Pancreas (tissue), 10 donors: ENCODE measurements around the gene NEDD4. TPM values are rescaled to one million over a fixed set of nuclear protein-coding genes. Genes with fewer than 3 reads are reported as not detected.
"Not testable (repeated sequence)": the region's sequence is repeated elsewhere in the genome, so short reads cannot be mapped to it uniquely, and the experiment has no call there.

Source experiments
- ATAC-seq, 4 donors: fragments of 200-7000 bp; cut with Tn5 transposase; one replicate each; pipeline versions ENCODE4 v1.8.0 to v1.9.1; 2020; ENCODE audit warnings: mild to moderate bottlenecking in 4 of 4, moderate library complexity in 4 of 4
- DNase-seq, 6 donors: peaks; one replicate each; pipeline ENCODE4 v3.0.0-alpha.2; 2020
- FAIRE-seq: peaks from 2 replicates; lab custom pipeline; 2012; peaks lifted over from hg19 to GRCh38; lab: Jason Lieb, UNC
- H3K27ac ChIP-seq, 4 donors: fragments of 200-600 bp; sonication (generic); 1 replicate in 3 of 4; 2 replicates in 1 of 4; pipeline versions ENCODE4 v1.5.0 to v1.8.0; 2020
- H3K27me3 ChIP-seq, 4 donors: fragments of 200-600 bp; one replicate each; pipeline ENCODE4 v1.8.0; 2021
- H3K36me3 ChIP-seq, 3 donors: fragments of 200-600 bp; sonication (generic) in 1 of 3; one replicate each; pipeline versions ENCODE4 v1.5.0 to v1.8.0; 2020 to 2021
- H3K4me1 ChIP-seq, 3 donors: fragments of 200-600 bp; one replicate each; pipeline ENCODE4 v1.8.0; 2021
- H3K4me3 ChIP-seq, 4 donors: fragments of 200-600 bp; sonication (generic) in 2 of 4; one replicate each; pipeline versions ENCODE4 v1.5.0 to v1.8.0; 2020 to 2021
- H3K9me3 ChIP-seq, 4 donors: fragments of 200-600 bp; one replicate each; pipeline ENCODE4 v1.8.0; 2021
- CTCF ChIP-seq, 4 donors: fragments of 200-600 bp; sonication (generic) in 3 of 4; IDR thresholded peaks; one replicate each; pipeline versions ENCODE4 v1.5.0 to v1.8.0; 2021; ENCODE audit warnings: antibody characterized with exemption in 4 of 4
- WGBS, 2 donors: extraction: QIAGEN DNeasy Blood & Tissue Kit; methylation state at CpG; one replicate each; pipeline ENCODE4 v1.1.7; 2013; 5-methylcytosine and 5-hydroxymethylcytosine counted together
- intact Hi-C, 3 donors: fragments of 100-400 bp; cut with DNase I; formaldehyde crosslinking; loops; one replicate each; pipeline versions ENCODE4 v1.11.1 to v1.14.2; 2022
- polyA plus RNA-seq, 2 donors: library from polyadenylated mRNA; stranded (reverse); fragments of 200-250 nt; gene quantifications; one replicate each; pipeline ENCODE4 v1.2.3, GENCODE V29; 2013
- total RNA-seq, 6 donors: library from RNA; stranded (reverse); fragmentation: NEBNext Ultra II Directional in 4 of 6; extraction: Animal tissue kit (Norgen Biotek cat#: 25700) in 4 of 6; gene quantifications; one replicate each; pipeline versions ENCODE4 v1.2.1 to v1.2.4, GENCODE V29; 2021 to 2023
- donor health status: healthy with polysubstance abuse.
- donor health status: DM: no; HTN: no; CAD: no; lungs with moderate emphysema.
- donor health status: DM: no; HTN: no; CAD: no.
- donor health status: control.
- donor health status: control.
- donor health status: Bipolar disorder and iron deficiency.
- donor health status: DM: yes; HTN: yes; CAD: no.
- donor health status: DM: no; HTN: no; CAD: no.
- donor health status: DM: no; HTN: no; CAD: no.
- donor health status: DM: yes; HTN: yes; CAD: no.

NEDD4 gene
- total and polyA plus RNA-seq, 8 donors, result 1.4 to 9.5 (median 4.6) TPM

GRCh38 chr15:56014677-56015076, 21.3 kb upstream of the NEDD4 start:
- ATAC-seq (no peak), FAIRE-seq (no peak), DNase-seq (no peak)
- TF ChIP-seq CTCF (IDR thresholded peaks at IDR 0.05), result no peak
- H3K4me1 ChIP-seq, result no peaks in the 10 kb centered on the region
- intact Hi-C loops, result no loop called here
- no peaks in the 10 kb centered on the region for H3K9me3 ChIP-seq
- no peaks in the 10 kb centered on the region for H3K27me3 ChIP-seq
- no peak overlapping the region for H3K27ac ChIP-seq
- no peaks in the 10 kb centered on the region for H3K36me3 ChIP-seq
- no peak overlapping the region for H3K4me3 ChIP-seq
- WGBS, 2 donors, result 83 to 94% methylated on average over 4 of the region's 4 CpGs

DNA sequence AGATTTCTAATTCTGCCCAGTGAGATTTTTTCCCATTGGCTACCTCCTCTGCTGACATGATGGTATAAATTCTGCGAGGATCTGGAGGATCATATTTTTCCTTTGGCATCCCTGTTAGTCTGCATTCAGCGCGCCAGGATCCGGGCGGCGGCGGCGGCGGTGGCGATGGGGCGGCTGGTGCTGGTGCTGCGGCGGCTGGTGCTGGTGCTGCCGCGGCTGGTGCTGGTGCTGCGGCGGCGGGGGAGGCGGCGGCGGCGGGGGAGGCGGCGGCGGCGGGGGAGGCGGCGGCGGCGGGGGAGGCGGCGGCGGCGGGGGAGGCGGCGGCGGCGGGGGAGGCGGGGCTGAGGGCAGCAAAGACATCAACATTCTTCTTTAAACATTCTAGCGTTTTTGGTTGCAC, 13.6 kb upstream of the NEDD4 start:
- DNase-seq (peak in 1 of 6 donors; percentile 55), ATAC-seq (peak in 2 of 4 donors; percentile 40 to 54)
- H3K36me3 ChIP-seq, H3K27ac ChIP-seq, H3K4me3 ChIP-seq, H3K27me3 ChIP-seq, FAIRE-seq, H3K4me1 ChIP-seq, intact Hi-C loops, H3K9me3 ChIP-seq: not testable (repeated sequence)
- 52 to 65% methylated on average over 27 to 40 of the region's 40 CpGs for WGBS, 2 donors

- H3K4me3 ChIP-seq, H3K9me3 ChIP-seq, DNase-seq, H3K4me1 ChIP-seq, H3K27me3 ChIP-seq, intact Hi-C loops, ATAC-seq, H3K36me3 ChIP-seq, FAIRE-seq, H3K27ac ChIP-seq: not testable (repeated sequence)
- 64 to 67% methylated on average over 5 of the region's 5 CpGs for WGBS, 2 donors
Observed at GRCh38 chr15:56006371-56006770, 13.0 kb upstream of the NEDD4 start.

DNA sequence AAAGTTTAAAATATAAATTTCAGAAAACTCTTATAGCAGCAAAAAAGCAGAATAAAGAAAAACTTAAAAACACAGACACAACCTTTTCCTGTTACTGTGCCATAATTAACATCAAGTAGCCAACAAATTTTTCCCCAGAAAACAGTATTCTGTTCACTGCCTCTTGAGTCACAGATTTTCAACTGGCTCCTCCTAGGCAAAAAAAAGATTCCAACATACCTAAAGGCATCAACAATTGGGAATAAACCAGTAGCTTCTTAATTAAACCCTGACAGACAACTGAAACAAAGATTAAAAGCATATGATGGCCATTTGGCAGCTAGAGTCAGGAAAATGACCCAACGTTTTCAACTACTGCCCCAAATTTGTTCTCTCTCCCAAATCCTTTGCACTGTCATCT, 10.9 kb upstream of the NEDD4 start:
- FAIRE-seq, H3K27ac ChIP-seq, H3K27me3 ChIP-seq, ATAC-seq, H3K36me3 ChIP-seq, H3K9me3 ChIP-seq, DNase-seq, intact Hi-C loops, H3K4me3 ChIP-seq, H3K4me1 ChIP-seq: not testable (repeated sequence)
- WGBS, 2 donors, result 39 to 43% methylated on average over 1 of the region's 1 CpG

- DNase-seq, H3K27ac ChIP-seq, H3K9me3 ChIP-seq, H3K4me1 ChIP-seq, H3K27me3 ChIP-seq, intact Hi-C loops, H3K4me3 ChIP-seq, H3K36me3 ChIP-seq, FAIRE-seq, ATAC-seq: not testable (repeated sequence)
- WGBS, 2 donors, result no CpG with 5 or more reads among the region's 1 CpG
Observed at GRCh38 chr15:56003777-56004176, 10.4 kb upstream of the NEDD4 start.

- H3K36me3 ChIP-seq, ATAC-seq, H3K27ac ChIP-seq, DNase-seq, H3K9me3 ChIP-seq, H3K4me3 ChIP-seq, intact Hi-C loops, H3K4me1 ChIP-seq, FAIRE-seq, H3K27me3 ChIP-seq: not testable (repeated sequence)
Observed at GRCh38 chr15:56003277-56003676, 9.9 kb upstream of the NEDD4 start.

DNA sequence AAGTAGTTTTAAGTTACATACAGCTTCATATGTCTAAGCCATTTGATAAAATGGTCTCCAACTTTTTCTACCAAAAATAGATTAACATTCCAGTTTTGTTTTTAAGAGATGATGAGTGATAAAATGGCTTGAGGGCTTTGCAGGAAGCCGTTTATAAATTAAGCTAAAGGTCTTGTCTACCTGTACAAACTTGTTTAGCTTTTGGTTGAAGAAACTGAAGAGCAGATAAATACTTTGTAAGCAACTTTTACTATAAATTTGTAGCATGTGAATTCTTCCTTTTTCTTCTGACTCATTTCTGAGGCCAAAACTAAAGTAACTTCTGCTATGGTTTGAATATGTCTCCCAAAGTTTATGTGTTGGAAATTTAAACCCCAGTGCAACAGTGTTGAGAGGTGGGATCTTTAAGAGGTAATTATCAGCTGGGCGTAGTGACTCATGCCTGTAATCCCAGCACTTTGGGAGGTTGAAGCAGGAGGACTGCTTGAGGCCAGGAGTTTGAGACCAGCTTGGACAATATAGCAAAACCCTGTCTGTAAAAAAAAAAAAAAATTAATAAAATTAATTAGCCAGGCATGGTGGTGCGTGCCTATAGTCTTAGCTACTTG, 8.2 kb upstream of the NEDD4 start:
- Histone ChIP-seq H3K4me3 (no peak overlapping the region), H3K4me1 (no peaks in the 10 kb centered on the region), H3K9me3 (no peaks in the 10 kb centered on the region), H3K36me3 (no peaks in the 10 kb centered on the region), H3K27ac (no peak overlapping the region), H3K27me3 (no peaks in the 10 kb centered on the region)
- ATAC-seq (no peak), FAIRE-seq (no peak), DNase-seq (no peak)
- WGBS, 2 donors, result 75 to 82% methylated on average over 3 of the region's 3 CpGs
- TF ChIP-seq CTCF (IDR thresholded peaks at IDR 0.05), result no peak
- intact Hi-C loops, result no loop called here
